ENCODE measurements around the gene FGF12.

- TF ChIP-seq EZH2 (IDR thresholded peaks at IDR 0.05; ENCODE audit: insufficient read depth, poor library complexity, severe bottlenecking) (no peak), EZH2phosphoT487 (IDR thresholded peaks at IDR 0.05; ENCODE audit: insufficient read depth, low read depth) (no peak)
Observed at GRCh38 chr3:192505731-192506130, 221.6 kb downstream of the FGF12 start.
